NCI-H2081 treated with DMSO at 0.1 percent for 48 hours (cell line): Measurements from ENCODE around the gene CTH.
A peak's percentile ranks its signal among the peaks of the same experiment; 100 is the strongest.
"Not testable (repeated sequence)": the region's sequence is repeated elsewhere in the genome, so short reads cannot be mapped to it uniquely, and the experiment has no call there.

Source experiments
- DNase-seq: peaks from one replicate; lab custom pipeline; 2025; lab: John Stamatoyannopoulos, UW

CTH gene

DNA sequence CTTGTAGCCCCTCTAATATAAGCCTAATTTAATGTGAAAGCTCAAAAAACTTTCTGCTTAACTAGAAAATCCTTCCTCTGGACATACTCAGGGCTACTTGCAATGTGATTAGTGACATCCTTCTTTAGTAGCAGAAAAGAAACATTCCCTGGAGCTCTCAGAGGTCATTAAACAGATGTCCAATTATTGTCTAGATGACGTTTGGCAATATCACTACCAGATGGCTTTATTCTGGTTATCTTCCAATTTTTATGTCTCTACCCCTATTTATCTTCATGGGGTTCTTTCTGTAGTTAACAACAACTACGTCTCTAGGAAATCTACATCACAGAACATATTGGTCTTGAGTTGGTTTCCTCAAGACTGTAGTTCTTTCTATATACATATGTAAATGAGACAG is 44.2 kb downstream of the CTH start:
- no peak for DNase-seq

DNA sequence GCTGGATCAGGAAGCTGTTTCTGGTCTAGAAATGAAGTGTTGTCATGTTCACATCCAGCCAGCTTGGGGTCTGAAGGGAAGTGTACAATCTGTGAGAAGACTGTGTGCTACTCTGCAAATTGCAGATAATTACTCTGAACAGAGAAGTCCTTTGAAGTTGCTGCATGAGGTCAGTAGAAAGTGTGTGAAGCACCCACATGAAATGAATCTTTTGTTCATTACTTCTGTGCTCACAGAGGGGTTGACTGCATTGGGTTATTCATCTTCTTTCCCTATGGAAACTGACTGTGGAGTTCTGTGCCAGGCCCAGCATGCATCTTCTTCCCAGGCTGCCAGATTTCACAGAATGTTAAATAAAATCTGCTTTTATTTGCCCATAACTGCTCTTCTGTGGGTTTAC is 47.1 kb downstream of the CTH start:
- peak; percentile 42 for DNase-seq

DNA sequence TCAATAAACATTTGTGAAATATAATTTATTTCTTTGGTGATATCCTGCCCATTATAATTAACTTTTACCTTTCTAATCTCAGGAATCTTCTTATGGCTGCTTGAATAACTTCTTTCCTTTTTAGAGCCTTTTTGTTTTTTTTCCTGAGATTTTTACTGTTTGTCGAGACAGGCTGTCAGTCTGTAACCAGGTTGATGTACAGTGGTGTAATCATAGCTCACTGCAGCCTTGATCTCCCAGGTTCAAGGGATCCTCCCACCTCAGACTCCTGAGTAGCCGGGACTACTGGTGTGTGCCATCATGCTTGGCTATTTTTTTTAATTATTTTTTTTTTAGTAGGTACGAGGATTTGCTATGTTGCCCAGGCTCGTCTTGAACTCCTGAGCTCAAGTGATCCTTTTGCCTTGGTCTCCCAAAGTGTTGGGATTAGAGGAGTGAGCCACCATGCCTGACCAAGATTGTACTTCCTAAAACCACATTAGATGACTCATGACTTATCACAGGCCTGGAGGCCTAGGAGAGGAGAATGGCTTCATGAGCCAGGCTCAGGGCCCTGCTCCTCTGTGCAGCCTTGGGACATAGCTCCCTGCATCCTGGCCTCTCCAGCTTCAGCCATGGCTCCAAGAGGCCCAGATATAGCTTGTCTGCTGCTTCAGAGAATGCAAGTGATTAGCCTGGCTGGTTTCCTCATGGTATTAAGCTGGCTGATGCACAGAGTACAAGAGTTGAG is 48.6 kb downstream of the CTH start:
- DNase-seq: no peak

DNA sequence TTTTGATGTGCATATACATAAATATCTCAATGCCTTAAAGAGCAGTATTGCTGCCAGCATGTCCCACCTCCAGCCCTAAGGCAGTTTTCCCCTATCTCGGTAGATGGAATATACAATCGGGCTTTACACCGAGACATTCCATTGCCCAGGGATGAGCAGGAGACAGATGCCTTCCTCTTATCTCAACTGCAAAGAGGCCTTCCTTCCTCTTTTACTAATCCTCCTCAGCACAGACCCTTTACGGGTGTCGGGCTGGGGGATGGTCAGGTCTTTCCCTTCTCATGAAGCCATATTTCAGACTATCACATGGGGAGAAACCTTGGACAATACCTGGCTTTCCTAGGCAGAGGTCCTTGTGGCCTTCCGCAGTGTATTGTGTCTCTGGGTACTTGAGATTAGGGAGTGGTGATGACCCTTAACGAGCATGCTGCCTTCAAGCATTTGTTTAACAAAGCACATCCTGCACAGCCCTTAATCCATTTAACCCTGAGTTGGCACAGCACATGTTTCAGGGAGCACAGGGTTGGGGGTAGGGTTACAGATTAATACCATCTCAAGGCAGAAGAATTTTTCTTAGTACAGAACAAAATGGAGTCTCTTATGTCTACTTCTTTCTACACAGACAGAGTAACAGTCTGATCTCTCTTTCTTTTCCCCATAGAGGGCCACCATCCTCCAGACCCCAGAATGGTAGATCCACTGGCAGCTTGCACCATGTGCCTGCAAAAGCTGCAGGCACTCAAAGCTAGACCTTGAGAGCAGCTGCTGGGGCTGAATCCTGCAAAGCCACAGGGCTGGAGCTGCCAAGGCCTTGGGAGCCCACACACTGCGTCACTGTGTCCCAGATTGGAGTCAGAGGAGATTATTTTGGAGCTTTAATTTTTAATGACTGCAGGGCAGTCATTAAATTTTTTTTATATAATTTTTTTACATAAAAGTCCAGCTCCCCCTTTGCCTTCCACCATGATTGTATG is 50.0 kb downstream of the CTH start:
- DNase-seq: not testable (repeated sequence)

DNA sequence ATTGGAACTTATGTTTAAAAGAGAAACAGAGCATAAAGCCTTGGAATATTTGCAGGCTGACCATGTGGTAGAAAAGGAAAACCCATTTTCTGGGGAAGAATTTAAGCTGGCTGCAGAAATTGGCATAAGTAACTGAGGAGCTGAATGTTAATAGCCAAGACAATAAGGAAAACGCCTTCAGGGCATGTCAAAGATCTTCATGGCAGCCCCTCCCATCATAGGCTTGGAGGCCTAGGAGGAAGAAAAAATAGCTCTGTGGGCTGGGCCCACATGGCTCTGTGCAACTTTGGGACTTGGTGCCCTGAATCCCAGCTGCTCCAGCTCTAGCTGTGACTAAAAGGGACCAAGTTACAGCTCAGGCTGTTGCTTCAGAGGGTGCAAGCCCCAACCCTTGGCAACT is 51.5 kb downstream of the CTH start:
- no peak for DNase-seq

DNA sequence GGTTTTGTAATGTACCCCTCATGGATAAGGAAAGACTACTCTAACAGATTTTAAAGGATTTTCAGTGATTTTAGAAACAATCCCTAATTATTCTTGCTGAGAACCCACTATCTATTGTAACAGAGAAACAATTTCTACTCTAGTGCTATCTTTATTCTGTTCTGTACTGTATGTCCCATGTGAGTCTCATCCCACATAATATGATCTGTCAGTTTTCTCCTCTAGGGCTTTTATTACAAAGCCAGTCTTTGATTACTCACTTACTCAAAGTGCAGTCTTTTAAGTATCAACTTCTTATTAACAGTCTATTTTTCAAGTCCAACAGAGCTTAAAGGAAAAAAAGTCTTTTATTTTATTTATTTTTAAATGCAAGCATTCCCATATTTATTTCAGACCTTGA is 54.8 kb downstream of the CTH start:
- DNase-seq: no peak

DNA sequence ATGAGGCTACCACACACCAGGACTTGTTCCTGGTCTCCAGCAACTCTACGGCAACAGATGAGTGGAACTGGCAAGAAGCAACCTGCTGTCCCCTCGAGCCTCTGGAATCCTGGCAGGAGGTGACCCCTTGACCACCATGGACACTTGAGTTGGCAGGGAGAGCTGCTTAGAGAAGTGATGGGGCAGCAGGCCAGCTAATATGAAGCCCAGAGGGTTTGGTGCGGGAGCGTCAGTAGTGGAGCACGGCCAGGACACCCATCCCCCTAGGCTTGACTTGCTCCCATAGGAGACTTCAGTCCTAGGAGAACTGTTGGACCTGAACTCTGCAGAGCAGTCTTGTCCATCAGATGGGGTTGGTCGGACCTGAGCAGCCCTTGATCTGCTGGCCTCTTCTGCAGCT is 56.5 kb downstream of the CTH start:
- DNase-seq: no peak

DNA sequence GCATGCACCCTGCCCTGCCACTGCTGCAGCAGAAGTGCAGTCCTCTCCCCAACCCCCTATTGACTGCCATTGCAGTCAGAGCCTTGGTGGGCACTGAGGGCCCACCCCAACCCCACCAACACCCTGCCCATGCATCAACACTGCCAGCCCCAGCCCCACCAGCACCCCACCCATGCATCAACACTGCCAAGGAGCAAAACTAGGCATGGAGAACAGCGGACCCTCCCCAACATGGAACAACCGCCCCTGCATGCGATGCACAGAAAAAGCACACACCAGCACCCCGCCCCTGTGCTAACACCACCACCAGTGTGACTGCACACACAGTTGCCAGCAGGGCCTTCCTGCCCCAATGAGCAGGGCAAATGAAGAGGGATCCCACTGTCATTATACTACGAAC is 57.1 kb downstream of the CTH start:
- no peak for DNase-seq

DNA sequence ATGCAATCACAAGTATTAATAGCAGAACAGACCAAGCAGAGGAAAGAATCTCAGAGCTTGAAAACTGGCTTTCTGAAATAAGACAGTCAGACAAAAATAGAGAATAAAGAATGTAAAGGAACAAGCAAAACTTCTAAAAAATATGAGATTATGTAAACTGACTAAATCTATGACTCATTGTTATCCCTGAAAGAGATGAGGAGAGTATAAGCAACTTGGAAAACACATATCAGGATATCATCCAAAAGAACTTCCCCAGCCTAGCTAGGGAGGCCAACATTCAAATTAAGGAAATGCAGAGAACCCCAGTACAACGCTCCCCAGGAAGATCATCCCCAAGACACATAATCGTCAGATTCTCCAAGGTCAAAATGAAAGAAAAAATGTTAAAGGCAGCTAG is 58.1 kb downstream of the CTH start:
- not testable (repeated sequence) for DNase-seq

DNA sequence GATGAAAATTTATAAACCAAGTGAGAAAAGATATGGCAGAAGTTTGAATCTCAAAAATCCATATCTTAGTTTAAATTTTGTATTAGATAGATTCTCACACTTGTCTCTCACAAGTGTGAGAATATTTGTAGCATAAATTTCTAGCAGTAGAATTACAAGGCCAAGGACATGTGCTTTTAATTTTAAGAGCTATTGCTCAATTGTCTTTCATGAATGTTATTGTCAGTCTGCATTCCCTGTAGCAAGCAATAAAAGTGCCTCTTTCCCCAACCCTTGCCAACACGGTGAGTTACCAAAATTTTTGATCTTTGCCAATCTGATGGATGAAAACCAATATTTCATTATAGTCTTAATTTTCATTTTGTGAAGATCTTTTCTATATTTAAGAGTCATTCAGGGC is 64.0 kb downstream of the CTH start:
- DNase-seq: no peak

DNA sequence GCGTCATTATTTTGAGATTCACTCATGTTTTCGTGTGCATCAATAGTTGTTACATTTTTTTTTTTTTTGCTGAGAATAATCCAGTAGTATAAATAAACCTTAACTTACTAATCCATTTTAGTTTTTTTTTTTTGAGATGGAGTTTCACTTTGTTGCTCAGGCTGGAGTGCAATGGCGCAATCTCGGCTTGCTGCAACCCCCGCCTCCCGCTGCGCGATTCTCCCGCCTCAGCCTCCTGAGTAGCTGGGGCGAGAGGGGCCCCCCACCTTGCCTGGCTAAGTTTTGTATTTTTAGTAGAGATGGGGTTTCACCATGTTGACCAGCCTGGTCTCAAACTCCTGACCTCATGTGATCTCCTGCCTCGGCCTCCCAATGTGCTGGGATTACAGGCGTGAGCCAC is 66.0 kb downstream of the CTH start:
- DNase-seq: no peak

DNA sequence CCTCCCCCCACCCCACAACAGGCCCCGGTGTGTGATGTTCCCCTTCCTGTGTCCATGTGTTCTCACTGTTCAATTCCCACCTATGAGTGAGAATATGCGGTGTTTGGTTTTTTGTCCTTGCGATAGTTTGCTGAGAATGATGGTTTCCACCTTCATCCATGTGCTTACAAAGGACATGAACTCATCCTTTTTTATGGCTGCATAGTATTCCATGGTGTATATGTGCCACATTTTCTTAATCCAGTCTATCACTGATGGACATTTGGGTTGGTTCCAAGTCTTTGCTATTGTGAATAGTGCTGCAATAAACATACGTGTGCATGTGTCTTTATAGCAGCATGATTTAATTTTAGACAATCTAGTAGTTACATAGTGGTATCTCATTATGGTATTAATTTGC is 66.8 kb downstream of the CTH start:
- not testable (repeated sequence) for DNase-seq

DNA sequence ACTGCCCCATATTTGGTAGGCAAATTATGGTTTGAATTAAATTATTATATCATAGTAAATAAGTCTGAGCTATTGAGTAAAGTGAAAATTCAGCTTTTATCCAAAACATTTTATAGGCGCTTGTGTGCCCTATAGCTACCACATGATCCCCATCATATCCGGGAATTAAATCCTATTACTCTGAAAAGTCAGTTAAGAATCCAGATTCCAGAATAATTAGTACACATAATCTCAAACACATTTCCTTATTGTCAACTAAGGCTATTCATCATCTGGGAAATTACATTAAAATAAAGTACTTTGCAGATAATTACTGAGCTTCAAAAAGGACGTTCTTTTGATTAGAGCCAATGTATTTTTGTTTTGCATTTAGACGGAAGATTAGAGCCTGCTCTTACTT is 72.3 kb downstream of the CTH start:
- DNase-seq: no peak

DNA sequence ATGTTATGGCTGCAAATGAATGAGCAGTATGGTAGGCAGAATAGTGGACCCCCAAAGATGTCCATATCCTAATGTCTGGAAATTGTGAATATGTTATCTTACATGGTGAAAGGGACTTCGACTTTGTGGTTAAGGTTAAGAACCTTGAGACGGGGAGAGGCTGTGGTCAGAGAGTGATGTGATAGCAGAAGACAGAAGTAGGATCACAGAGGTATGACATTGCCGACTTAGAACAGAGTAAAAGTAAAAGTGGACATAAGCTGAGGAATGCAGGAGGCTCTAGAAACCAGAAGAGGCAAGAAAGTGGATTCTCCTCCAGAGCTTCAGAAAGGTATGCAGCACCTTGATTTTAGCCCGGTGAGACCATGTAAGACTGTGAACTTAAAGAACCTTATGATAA is 74.6 kb downstream of the CTH start:
- DNase-seq: no peak

DNA sequence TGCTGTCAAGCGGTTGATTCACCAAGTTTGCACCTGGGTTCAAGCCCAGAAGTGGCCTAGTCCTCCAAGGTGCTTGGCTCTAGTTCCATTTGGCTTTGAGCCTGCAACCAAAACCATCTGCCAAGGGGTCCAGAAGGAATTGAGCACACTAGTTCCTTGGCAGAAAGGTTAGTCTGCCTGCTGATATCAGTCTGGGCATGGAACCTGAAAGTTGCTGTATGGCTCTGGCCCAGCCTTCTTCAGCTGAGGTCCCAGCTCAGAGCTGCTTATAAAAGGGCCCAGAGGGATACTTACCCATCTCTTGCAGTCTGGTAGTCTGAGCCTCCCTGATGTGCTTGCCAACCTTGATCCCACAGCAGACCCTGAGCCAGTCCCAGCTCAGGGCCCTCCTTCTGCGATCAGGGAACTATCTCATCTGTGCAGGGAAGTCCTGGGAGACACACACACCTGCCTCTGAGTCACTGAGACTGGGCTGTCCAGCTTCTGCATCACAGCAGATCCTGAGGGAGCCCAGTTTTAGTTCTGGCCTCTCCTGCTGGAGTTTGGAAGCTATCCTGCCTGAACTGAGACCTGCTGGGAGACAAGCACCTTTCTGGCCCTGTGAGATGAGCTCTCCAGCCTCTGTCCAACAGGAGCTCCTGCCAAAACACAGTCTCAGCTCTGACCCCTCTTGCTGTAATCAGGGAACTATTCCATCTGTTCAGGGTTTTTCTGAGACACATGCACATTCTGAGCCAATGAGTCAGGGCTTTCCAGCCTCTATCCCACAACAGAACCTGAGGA is 75.8 kb downstream of the CTH start:
- no peak for DNase-seq

DNA sequence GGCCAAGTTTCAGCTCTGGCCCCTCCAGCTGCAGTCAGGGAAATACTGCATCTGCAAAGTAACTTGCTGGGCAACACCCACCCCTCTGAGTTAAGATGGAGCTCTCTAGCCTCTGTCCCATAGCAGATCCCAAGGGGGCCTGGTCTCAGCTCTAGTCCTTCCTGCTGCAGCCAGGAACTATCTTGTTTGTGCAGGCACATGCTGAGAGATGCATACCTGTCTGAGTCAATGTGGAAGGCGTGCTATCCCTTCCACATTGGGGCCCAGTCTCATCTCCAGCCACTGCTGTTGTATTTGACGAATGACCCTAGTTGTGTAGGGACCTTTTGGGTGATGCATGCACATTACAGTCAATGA is 76.4 kb downstream of the CTH start:
- DNase-seq: no peak

DNA sequence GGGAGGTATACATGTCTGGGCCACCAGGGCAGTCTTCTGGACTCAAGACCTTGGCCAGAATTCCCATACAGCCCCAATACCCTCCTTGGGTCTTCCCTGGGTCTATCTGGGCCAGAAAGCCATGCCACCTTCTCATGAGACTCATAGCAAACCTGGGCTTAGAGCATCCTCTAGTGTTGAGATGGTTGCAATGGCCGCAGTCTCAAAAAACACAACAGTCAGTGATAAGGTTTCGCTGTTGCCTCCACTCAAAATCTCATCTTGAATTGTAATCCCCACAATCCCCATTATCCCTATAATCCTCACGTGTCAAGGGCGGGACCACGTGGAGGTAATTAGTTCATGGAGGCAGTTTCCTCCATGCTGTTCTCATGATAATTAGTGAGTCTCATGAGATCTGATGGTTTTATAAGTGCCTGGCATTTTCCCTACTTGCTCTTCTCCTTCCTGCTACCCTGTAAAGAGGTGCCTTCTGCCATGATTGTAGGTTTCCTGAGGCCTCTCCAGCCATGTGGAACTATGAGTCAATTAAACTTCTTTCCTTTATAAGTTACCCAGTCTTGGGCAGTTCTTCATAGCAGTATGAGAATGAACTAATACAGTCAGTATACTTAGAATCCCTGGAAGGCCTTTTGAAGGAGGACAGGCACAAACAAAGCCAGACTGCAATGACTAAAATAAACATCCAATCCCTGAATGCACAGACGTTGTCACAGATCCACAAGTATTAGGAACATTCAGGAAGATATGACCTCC is 77.0 kb downstream of the CTH start:
- no peak for DNase-seq
